Measurements from ENCODE around the gene CLASRP. TPM values are rescaled to one million over a fixed set of nuclear protein-coding genes. Genes with fewer than 3 reads are reported as not detected.
A peak's percentile ranks its signal among the peaks of the same experiment; 100 is the strongest.
"Not testable (repeated sequence)": the region's sequence is repeated elsewhere in the genome, so short reads cannot be mapped to it uniquely, and the experiment has no call there.

The CLASRP gene
- polyA plus RNA-seq, 1 donor from 2014 or later: 27.0 TPM

GRCh38 chr19:45104658-45105349 is 66.0 kb downstream of the CLASRP start:
- H3K27me3 Mint-ChIP-seq: no peaks in the 10 kb centered on the region
- H3K27ac Mint-ChIP-seq: peak overlapping the region; percentile 48 to 81 (median 50)
- H3K9me3 Mint-ChIP-seq: no peaks in the 10 kb centered on the region
- peaks cover 26 to 34% (median 32%) of the 10 kb centered on the region in 3 donors for H3K4me1 Mint-ChIP-seq
- peaks cover 2% of the 10 kb centered on the region for H3K36me3 Mint-ChIP-seq
- peak overlapping the region; percentile 51 to 83 (median 69) for H3K4me3 Mint-ChIP-seq

- H3K36me3 Mint-ChIP-seq, H3K27ac Mint-ChIP-seq, H3K27me3 Mint-ChIP-seq, H3K4me3 Mint-ChIP-seq, H3K9me3 Mint-ChIP-seq: not testable (repeated sequence)
- H3K4me1 Mint-ChIP-seq: peaks cover 23 to 34% (median 28%) of the 10 kb centered on the region in 3 donors
Measured at GRCh38 chr19:45106363-45106762, 67.5 kb downstream of the CLASRP start.

GRCh38 chr19:45107621-45108150 is 68.8 kb downstream of the CLASRP start:
- Mint-ChIP-seq H3K9me3 (no peaks in the 10 kb centered on the region), H3K27me3 (no peaks in the 10 kb centered on the region), H3K36me3 (no peaks in the 10 kb centered on the region), H3K4me1 (peaks cover 23 to 31% (median 28%) of the 10 kb centered on the region in 3 donors), H3K27ac (peak overlapping the region in 1 of 3 donors; percentile 39), H3K4me3 (peak overlapping the region in 1 of 4 donors; percentile 33)

GRCh38 chr19:45110851-45111266 is 72.0 kb downstream of the CLASRP start:
- H3K27ac Mint-ChIP-seq: no peak overlapping the region
- no peaks in the 10 kb centered on the region for H3K27me3 Mint-ChIP-seq
- no peaks in the 10 kb centered on the region for H3K9me3 Mint-ChIP-seq
- H3K36me3 Mint-ChIP-seq: no peaks in the 10 kb centered on the region
- peaks cover 5 to 23% (median 11%) of the 10 kb centered on the region in 3 donors for H3K4me1 Mint-ChIP-seq
- H3K4me3 Mint-ChIP-seq: no peak overlapping the region

GRCh38 chr19:45112111-45112827 is 73.4 kb downstream of the CLASRP start:
- peaks cover 11 to 26% (median 18%) of the 10 kb centered on the region in 3 donors for H3K4me1 Mint-ChIP-seq
- H3K27ac Mint-ChIP-seq: peak overlapping the region in 1 of 3 donors; percentile 71
- H3K4me3 Mint-ChIP-seq: no peak overlapping the region
- H3K36me3 Mint-ChIP-seq: no peaks in the 10 kb centered on the region
- H3K27me3 Mint-ChIP-seq: no peaks in the 10 kb centered on the region
- no peaks in the 10 kb centered on the region for H3K9me3 Mint-ChIP-seq

- no peaks in the 10 kb centered on the region for H3K9me3 Mint-ChIP-seq
- peaks cover 20 to 32% (median 27%) of the 10 kb centered on the region in 3 donors for H3K4me1 Mint-ChIP-seq
- H3K27me3 Mint-ChIP-seq: no peaks in the 10 kb centered on the region
- H3K36me3 Mint-ChIP-seq: no peaks in the 10 kb centered on the region
- H3K27ac Mint-ChIP-seq: peak overlapping the region in 1 of 3 donors; percentile 63
- H3K4me3 Mint-ChIP-seq: no peak overlapping the region
Measured at GRCh38 chr19:45113628-45114027, 74.8 kb downstream of the CLASRP start.

GRCh38 chr19:45114116-45114515 is 75.3 kb downstream of the CLASRP start:
- Mint-ChIP-seq H3K4me3 (no peak overlapping the region), H3K27ac (peak overlapping the region in 1 of 3 donors; percentile 63), H3K36me3 (no peaks in the 10 kb centered on the region), H3K27me3 (no peaks in the 10 kb centered on the region), H3K4me1 (peaks cover 22 to 36% (median 28%) of the 10 kb centered on the region in 3 donors), H3K9me3 (no peaks in the 10 kb centered on the region)

GRCh38 chr19:45115809-45116615 is 77.2 kb downstream of the CLASRP start:
- no peaks in the 10 kb centered on the region for H3K36me3 Mint-ChIP-seq
- H3K9me3 Mint-ChIP-seq: no peaks in the 10 kb centered on the region
- peaks cover 31 to 37% (median 36%) of the 10 kb centered on the region in 3 donors for H3K4me1 Mint-ChIP-seq
- no peaks in the 10 kb centered on the region for H3K27me3 Mint-ChIP-seq
- H3K4me3 Mint-ChIP-seq: no peak overlapping the region
- peak overlapping the region in 2 of 3 donors; percentile 20 to 47 for H3K27ac Mint-ChIP-seq

GRCh38 chr19:45117167-45117594 is 78.3 kb downstream of the CLASRP start:
- Mint-ChIP-seq H3K36me3 (no peaks in the 10 kb centered on the region), H3K9me3 (no peaks in the 10 kb centered on the region), H3K27me3 (no peaks in the 10 kb centered on the region), H3K27ac (peak overlapping the region in 2 of 3 donors; percentile 20 to 47), H3K4me3 (peak overlapping the region in 2 of 4 donors; percentile 56 to 79), H3K4me1 (peaks cover 34 to 40% (median 37%) of the 10 kb centered on the region in 3 donors)

- peak overlapping the region in 1 of 3 donors; percentile 72 for H3K27ac Mint-ChIP-seq
- H3K9me3 Mint-ChIP-seq: no peaks in the 10 kb centered on the region
- peaks cover 37 to 40% (median 39%) of the 10 kb centered on the region in 3 donors for H3K4me1 Mint-ChIP-seq
- no peaks in the 10 kb centered on the region for H3K36me3 Mint-ChIP-seq
- peak overlapping the region in 1 of 4 donors; percentile 67 for H3K4me3 Mint-ChIP-seq
- no peaks in the 10 kb centered on the region for H3K27me3 Mint-ChIP-seq
Measured at GRCh38 chr19:45117671-45118070, 78.8 kb downstream of the CLASRP start.

- no peaks in the 10 kb centered on the region for H3K27me3 Mint-ChIP-seq
- H3K9me3 Mint-ChIP-seq: no peaks in the 10 kb centered on the region
- peak overlapping the region in 2 of 3 donors; percentile 72 to 88 for H3K27ac Mint-ChIP-seq
- peak overlapping the region in 3 of 4 donors; percentile 9 to 78 (median 67) for H3K4me3 Mint-ChIP-seq
- H3K36me3 Mint-ChIP-seq: no peaks in the 10 kb centered on the region
- H3K4me1 Mint-ChIP-seq: peaks cover 37 to 40% (median 40%) of the 10 kb centered on the region in 3 donors
Measured at GRCh38 chr19:45118106-45118505, 79.3 kb downstream of the CLASRP start.

GRCh38 chr19:45118591-45119355 is 79.9 kb downstream of the CLASRP start:
- Mint-ChIP-seq H3K4me1 (peaks cover 39 to 40% (median 40%) of the 10 kb centered on the region in 3 donors), H3K4me3 (peak overlapping the region; percentile 9 to 78 (median 58)), H3K27ac (peak overlapping the region; percentile 59 to 88 (median 72))
- not testable (repeated sequence) for H3K27me3 Mint-ChIP-seq, H3K9me3 Mint-ChIP-seq, H3K36me3 Mint-ChIP-seq

GRCh38 chr19:45119582-45119981 is 80.7 kb downstream of the CLASRP start:
- peak overlapping the region in 2 of 3 donors; percentile 72 to 88 for H3K27ac Mint-ChIP-seq
- no peaks in the 10 kb centered on the region for H3K27me3 Mint-ChIP-seq
- no peak overlapping the region for H3K4me3 Mint-ChIP-seq
- no peaks in the 10 kb centered on the region for H3K9me3 Mint-ChIP-seq
- no peaks in the 10 kb centered on the region for H3K36me3 Mint-ChIP-seq
- peaks cover 39 to 40% (median 40%) of the 10 kb centered on the region in 3 donors for H3K4me1 Mint-ChIP-seq

Data from IgD-negative memory B cell (primary cell).